ENCODE measurements around the gene OCIAD1. TPM values are rescaled to one million over a fixed set of nuclear protein-coding genes. Genes with fewer than 3 reads are reported as not detected.

The OCIAD1 gene
- total and polyA plus RNA-seq, 2 of the 13 experiments (the other 11 are each of a cell fraction or from before 2014, with no cell fraction given) = 67.3 to 74.9 TPM

GRCh38 chr4:48830706-48831531, at the start of gene OCIAD1 (continued):
- TF ChIP-seq, protein P1, sequence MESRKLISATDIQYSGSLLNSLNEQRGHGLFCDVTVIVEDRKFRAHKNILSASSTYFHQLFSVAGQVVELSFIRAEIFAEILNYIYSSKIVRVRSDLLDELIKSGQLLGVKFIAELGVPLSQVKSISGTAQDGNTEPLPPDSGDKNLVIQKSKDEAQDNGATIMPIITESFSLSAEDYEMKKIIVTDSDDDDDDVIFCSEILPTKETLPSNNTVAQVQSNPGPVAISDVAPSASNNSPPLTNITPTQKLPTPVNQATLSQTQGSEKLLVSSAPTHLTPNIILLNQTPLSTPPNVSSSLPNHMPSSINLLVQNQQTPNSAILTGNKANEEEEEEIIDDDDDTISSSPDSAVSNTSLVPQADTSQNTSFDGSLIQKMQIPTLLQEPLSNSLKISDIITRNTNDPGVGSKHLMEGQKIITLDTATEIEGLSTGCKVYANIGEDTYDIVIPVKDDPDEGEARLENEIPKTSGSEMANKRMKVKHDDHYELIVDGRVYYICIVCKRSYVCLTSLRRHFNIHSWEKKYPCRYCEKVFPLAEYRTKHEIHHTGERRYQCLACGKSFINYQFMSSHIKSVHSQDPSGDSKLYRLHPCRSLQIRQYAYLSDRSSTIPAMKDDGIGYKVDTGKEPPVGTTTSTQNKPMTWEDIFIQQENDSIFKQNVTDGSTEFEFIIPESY (CRISPR knock-in tag; IDR thresholded peaks at IDR 0.05) = no peak
- TF ChIP-seq ZFP62 (CRISPR knock-in tag; IDR thresholded peaks at IDR 0.05) = no peak
- TF ChIP-seq ZNF33A (CRISPR knock-in tag; IDR thresholded peaks at IDR 0.05; ENCODE audit: borderline replicate concordance) = no peak
- TF ChIP-seq KAT8 (CRISPR knock-in tag; IDR thresholded peaks at IDR 0.05) = peak; percentile 83
- TF ChIP-seq MYC (CRISPR knock-in tag; IDR thresholded peaks at IDR 0.05; ENCODE audit: borderline replicate concordance) = peak; percentile 60; the same call in 1 of the 2 replicates
- TF ChIP-seq SCMH1 (CRISPR knock-in tag; IDR thresholded peaks at IDR 0.05; ENCODE audit: borderline replicate concordance) = no peak
- TF ChIP-seq ZNF747 (CRISPR knock-in tag; IDR thresholded peaks at IDR 0.05; ENCODE audit: borderline replicate concordance) = no peak
- TF ChIP-seq HOXA9 (CRISPR knock-in tag; IDR thresholded peaks at IDR 0.05; ENCODE audit: borderline replicate concordance) = no peak
- no peak for TF ChIP-seq ZFP41 (CRISPR knock-in tag; IDR thresholded peaks at IDR 0.05; ENCODE audit: borderline replicate concordance)
- TF ChIP-seq NCOA2 (CRISPR knock-in tag; IDR thresholded peaks at IDR 0.05) = no peak
- TF ChIP-seq MIER3 (CRISPR knock-in tag; IDR thresholded peaks at IDR 0.05; ENCODE audit: borderline replicate concordance) = no peak
- peak; percentile 33; the same call in 1 of the 2 replicates for TF ChIP-seq NCOR1 (IDR thresholded peaks at IDR 0.05; ENCODE audit: borderline replicate concordance, low read length)
- TF ChIP-seq, protein P2, sequence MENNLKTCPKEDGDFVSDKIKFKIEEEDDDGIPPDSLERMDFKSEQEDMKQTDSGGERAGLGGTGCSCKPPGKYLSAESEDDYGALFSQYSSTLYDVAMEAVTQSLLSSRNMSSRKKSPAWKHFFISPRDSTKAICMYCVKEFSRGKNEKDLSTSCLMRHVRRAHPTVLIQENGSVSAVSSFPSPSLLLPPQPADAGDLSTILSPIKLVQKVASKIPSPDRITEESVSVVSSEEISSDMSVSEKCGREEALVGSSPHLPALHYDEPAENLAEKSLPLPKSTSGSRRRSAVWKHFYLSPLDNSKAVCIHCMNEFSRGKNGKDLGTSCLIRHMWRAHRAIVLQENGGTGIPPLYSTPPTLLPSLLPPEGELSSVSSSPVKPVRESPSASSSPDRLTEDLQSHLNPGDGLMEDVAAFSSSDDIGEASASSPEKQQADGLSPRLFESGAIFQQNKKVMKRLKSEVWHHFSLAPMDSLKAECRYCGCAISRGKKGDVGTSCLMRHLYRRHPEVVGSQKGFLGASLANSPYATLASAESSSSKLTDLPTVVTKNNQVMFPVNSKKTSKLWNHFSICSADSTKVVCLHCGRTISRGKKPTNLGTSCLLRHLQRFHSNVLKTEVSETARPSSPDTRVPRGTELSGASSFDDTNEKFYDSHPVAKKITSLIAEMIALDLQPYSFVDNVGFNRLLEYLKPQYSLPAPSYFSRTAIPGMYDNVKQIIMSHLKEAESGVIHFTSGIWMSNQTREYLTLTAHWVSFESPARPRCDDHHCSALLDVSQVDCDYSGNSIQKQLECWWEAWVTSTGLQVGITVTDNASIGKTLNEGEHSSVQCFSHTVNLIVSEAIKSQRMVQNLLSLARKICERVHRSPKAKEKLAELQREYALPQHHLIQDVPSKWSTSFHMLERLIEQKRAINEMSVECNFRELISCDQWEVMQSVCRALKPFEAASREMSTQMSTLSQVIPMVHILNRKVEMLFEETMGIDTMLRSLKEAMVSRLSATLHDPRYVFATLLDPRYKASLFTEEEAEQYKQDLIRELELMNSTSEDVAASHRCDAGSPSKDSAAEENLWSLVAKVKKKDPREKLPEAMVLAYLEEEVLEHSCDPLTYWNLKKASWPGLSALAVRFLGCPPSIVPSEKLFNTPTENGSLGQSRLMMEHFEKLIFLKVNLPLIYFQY (CRISPR knock-in tag; IDR thresholded peaks at IDR 0.05; ENCODE audit: borderline replicate concordance) = no peak
- TF ChIP-seq ZNF333 (CRISPR knock-in tag; IDR thresholded peaks at IDR 0.05; ENCODE audit: borderline replicate concordance) = no peak
- no peak for TF ChIP-seq RAD21 (CRISPR knock-in tag; IDR thresholded peaks at IDR 0.05)
- TF ChIP-seq GZF1 (CRISPR knock-in tag; IDR thresholded peaks at IDR 0.05) = no peak
- no peak for TF ChIP-seq ZNF7 (CRISPR knock-in tag; IDR thresholded peaks at IDR 0.05)
- no peak for TF ChIP-seq NPAS2 (CRISPR knock-in tag; IDR thresholded peaks at IDR 0.05; ENCODE audit: borderline replicate concordance)
- peak; percentile 54; the same call in 1 of the 2 replicates for TF ChIP-seq CHD2 (IDR thresholded peaks at IDR 0.05; ENCODE audit: low read depth, low read length)
- TF ChIP-seq POGZ (CRISPR knock-in tag; IDR thresholded peaks at IDR 0.05) = peak; percentile 63; the same call in 1 of the 2 replicates
- TF ChIP-seq, protein P3, sequence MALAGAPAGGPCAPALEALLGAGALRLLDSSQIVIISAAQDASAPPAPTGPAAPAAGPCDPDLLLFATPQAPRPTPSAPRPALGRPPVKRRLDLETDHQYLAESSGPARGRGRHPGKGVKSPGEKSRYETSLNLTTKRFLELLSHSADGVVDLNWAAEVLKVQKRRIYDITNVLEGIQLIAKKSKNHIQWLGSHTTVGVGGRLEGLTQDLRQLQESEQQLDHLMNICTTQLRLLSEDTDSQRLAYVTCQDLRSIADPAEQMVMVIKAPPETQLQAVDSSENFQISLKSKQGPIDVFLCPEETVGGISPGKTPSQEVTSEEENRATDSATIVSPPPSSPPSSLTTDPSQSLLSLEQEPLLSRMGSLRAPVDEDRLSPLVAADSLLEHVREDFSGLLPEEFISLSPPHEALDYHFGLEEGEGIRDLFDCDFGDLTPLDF (CRISPR knock-in tag; IDR thresholded peaks at IDR 0.05) = no peak
- no peak for TF ChIP-seq FOXM1 (CRISPR knock-in tag; IDR thresholded peaks at IDR 0.05)
